ENCODE results near the gene FGFBP1. TPM values are rescaled to one million over a fixed set of nuclear protein-coding genes. Genes with fewer than 3 reads are reported as not detected.

Gene FGFBP1
- total RNA-seq, 1 experiment from 2014 or later = not detected

GRCh38 chr4:15902746-15903145 lies 35.8 kb downstream of the FGFBP1 start:
- no CpG with 5 or more reads among the region's 2 CpGs for WGBS (ENCODE audit: extremely low coverage, insufficient read length, low lambda C conversion rate)
- Histone ChIP-seq H3K27ac (ENCODE audit: insufficient read length, low read depth, low read length) (no peak overlapping the region), H3K56ac (ENCODE audit: insufficient read length, low read depth, low read length) (no peak overlapping the region), H2BK120ac (ENCODE audit: low read depth, low read length, poor library complexity, severe bottlenecking) (no peak overlapping the region), H3K23me2 (ENCODE audit: insufficient read length, low read depth, low read length, poor library complexity, severe bottlenecking) (no peaks in the 10 kb centered on the region), H3K27me3 (ENCODE audit: insufficient read depth, low read length) (no peaks in the 10 kb centered on the region), H2BK5ac (ENCODE audit: insufficient read length, low read length) (no peak overlapping the region), H3T11ph (ENCODE audit: low read length) (no peak overlapping the region), H3K23ac (ENCODE audit: insufficient read length, low read depth, low read length) (no peak overlapping the region), H3K9me3 (ENCODE audit: control insufficient read depth, low read depth, low read length) (no peaks in the 10 kb centered on the region), H3K18ac (ENCODE audit: insufficient read length, low read depth, low read length) (no peak overlapping the region), H2AK5ac (ENCODE audit: insufficient read length, low read length) (no peak overlapping the region), H4K20me1 (ENCODE audit: control insufficient read depth, insufficient read depth, insufficient read length) (no peaks in the 10 kb centered on the region), H4K8ac (replicated peaks; ENCODE audit: insufficient read length, low read depth, low read length) (no peak overlapping the region), H3K79me1 (ENCODE audit: insufficient read depth, low read depth, low read length, poor library complexity, severe bottlenecking) (no peaks in the 10 kb centered on the region), H2BK20ac (ENCODE audit: low read depth, low read length, poor library complexity, severe bottlenecking) (no peak overlapping the region), H4K91ac (ENCODE audit: insufficient read length, low read depth, low read length) (no peak overlapping the region), H3K4ac (ENCODE audit: low read depth, low read length) (no peak overlapping the region), H3K14ac (ENCODE audit: insufficient read depth, low read length) (no peak overlapping the region), H3K79me2 (ENCODE audit: insufficient read depth, low read length) (no peaks in the 10 kb centered on the region), H4K5ac (ENCODE audit: insufficient read length, low read depth, low read length) (no peak overlapping the region), H2AFZ (ENCODE audit: low read length) (no peak overlapping the region), H3K9ac (ENCODE audit: extremely low read depth, insufficient read length, low read length) (no peak overlapping the region), H3K4me2 (ENCODE audit: insufficient read depth, insufficient read length, low read length) (no peak overlapping the region), H2BK15ac (ENCODE audit: low read depth, low read length) (no peak overlapping the region), H2BK12ac (ENCODE audit: insufficient read length, low read depth, low read length) (no peak overlapping the region), H3K4me1 (ENCODE audit: insufficient read depth, low read length) (no peaks in the 10 kb centered on the region; the same call in none of the 2 replicates)
- H3K9me3 Mint-ChIP-seq = peaks cover 0 to 10% of the 10 kb centered on the region in 2 experiments; a peak in 3 of 5 replicates
- no peak for TF ChIP-seq CTCF (conservative IDR thresholded peaks at IDR 0.05)
- peaks cover 3% of the 10 kb centered on the region for H3K27me3 Mint-ChIP-seq (ENCODE audit: low read depth)
- no peak overlapping the region for H3K27ac Mint-ChIP-seq
- H3K4me3 Mint-ChIP-seq = no peak overlapping the region
- peaks cover 0 to 16% (median 12%) of the 10 kb centered on the region in 3 experiments; a peak in 4 of 7 replicates for H3K36me3 Mint-ChIP-seq (ENCODE audit: insufficient read depth in 1 of 3, low read depth in 3 of 3)
- DNase-seq = no peak
- H3K4me1 Mint-ChIP-seq = peaks cover 0 to 3% of the 10 kb centered on the region in 2 experiments; a peak in 2 of 4 replicates
